K562 (cell line): ENCODE measurements around the gene RBKS. TPM values are rescaled to one million over a fixed set of nuclear protein-coding genes. Genes with fewer than 3 reads are reported as not detected.

Experiments used
- ATF6 ChIP-seq: sonication (generic); formaldehyde crosslinking; IDR thresholded peaks from 2 replicates; pipeline ENCODE4 v1.4.0; 2020; ENCODE audit warnings: mild to moderate bottlenecking, missing genetic modification reagents
- CBFA2T3 ChIP-seq: fragments of 450-650 bp; IDR thresholded peaks from 2 replicates; pipeline ENCODE4 v1.6.1; 2017
- FIP1L1 ChIP-seq: fragments of 200-400 bp; formaldehyde crosslinking; IDR thresholded peaks from 2 replicates; pipeline ENCODE4 v1.6.1; 2018; ENCODE audit warnings: mild to moderate bottlenecking, low read depth, low read length; ENCODE audit not compliant: poor library complexity, severe bottlenecking
- GABPA ChIP-seq: fragments of 200-800 bp; sonication (Bioruptor generic); conservative IDR thresholded peaks from 2 replicates; pipeline ENCODE4 v1.6.1; 2016; ENCODE audit warnings: low read depth, missing genetic modification characterization, missing compliant biosample characterization
- NEUROD1 ChIP-seq: fragments of 150-350 bp; IDR thresholded peaks from 2 replicates; pipeline ENCODE4 v1.6.1; 2014; ENCODE audit warnings: borderline replicate concordance, low read length, low read depth; ENCODE audit not compliant: partially characterized antibody
- NFIX ChIP-seq: fragments of 250-450 bp; sonication (Bioruptor Pico); IDR thresholded peaks from 2 replicates; pipeline ENCODE4 v1.4.0; 2020; ENCODE audit warnings: low read depth, mild to moderate bottlenecking, moderate library complexity
- PRMT5 ChIP-seq: sonication (generic); formaldehyde crosslinking; IDR thresholded peaks from 2 replicates; pipeline ENCODE4 v1.5.0; 2020; ENCODE audit warnings: missing genetic modification reagents
- RBM17 ChIP-seq: fragments of 200-400 bp; formaldehyde crosslinking; IDR thresholded peaks from 2 replicates; pipeline ENCODE4 v1.6.1; 2017; ENCODE audit warnings: low read depth, mild to moderate bottlenecking, low read length, borderline replicate concordance
- REST ChIP-seq, 2 experiments: fragments of 450-650 bp; formaldehyde crosslinking in 1 of 2; IDR thresholded peaks; 2 replicates each; pipeline versions ENCODE4 v1.4.0 to v1.6.1; 2014 to 2020; ENCODE audit warnings: mild to moderate bottlenecking in 2 of 2, borderline replicate concordance in 1 of 2, low read depth in 1 of 2
- SMARCA4 ChIP-seq: fragments of 450-650 bp; IDR thresholded peaks from 2 replicates; pipeline ENCODE4 v1.6.1; 2016
- STAT6 ChIP-seq: sonication (generic); formaldehyde crosslinking; IDR thresholded peaks from 2 replicates; pipeline ENCODE4 v1.8.1; 2023; ENCODE audit warnings: mild to moderate bottlenecking, missing genetic modification reagents
- TAL1 ChIP-seq: fragments of 450-650 bp; IDR thresholded peaks from 2 replicates; pipeline ENCODE4 v1.6.1; 2016; ENCODE audit warnings: mild to moderate bottlenecking
- ZNF3 ChIP-seq: fragments of 250-450 bp; sonication (Bioruptor Pico); IDR thresholded peaks from 2 replicates; pipeline ENCODE4 v1.5.0; 2021; ENCODE audit warnings: mild to moderate bottlenecking, moderate library complexity
- ZNF699 ChIP-seq: fragments of 250-450 bp; sonication (Bioruptor Pico); IDR thresholded peaks from 2 replicates; pipeline ENCODE4 v1.8.0; 2021; ENCODE audit warnings: mild to moderate bottlenecking, moderate library complexity; ENCODE audit not compliant: insufficient replicate concordance
- ZSCAN29 ChIP-seq: fragments of 450-650 bp; IDR thresholded peaks from 2 replicates; pipeline ENCODE4 v1.6.1; 2017
- polyA plus RNA-seq, 8 experiments: library from polyadenylated mRNA; depleted of rRNA in 4 of 8; stranded (reverse) in 5 of 8; unstranded in 3 of 8; fragments of >200 nt; fragmentation: Nextera tagmentation in 2 of 8; fragmentation: Illumina TruSeq in 1 of 8; extraction: Ambion mirVana in 2 of 8; extraction: Trizol in 1 of 8; gene quantifications; 2 replicates each; pipeline versions ENCODE4 v1.2.1 to v1.2.3, GENCODE V29; 2011 to 2014; ENCODE audit warnings: inconsistent platforms in 1 of 8, missing spikeins in 1 of 8
- total RNA-seq, 7 experiments: library from RNA; depleted of rRNA in 6 of 7; stranded (reverse); fragments of >200 nt in 6 of 7; fragmentation: Illumina TruSeq in 2 of 7; extraction: Trizol in 2 of 7; gene quantifications; 2 replicates each; pipeline versions ENCODE4 v1.2.1 to v1.2.3, GENCODE V29; 2011 to 2021; ENCODE audit warnings: low replicate concordance in 1 of 7

RBKS gene
- total and polyA plus RNA-seq, 9 of the 15 experiments (the other 6 are each of a cell fraction or from before 2014, with no cell fraction given): 0.06 to 0.39 (median 0.19) TPM

- no peak for TF ChIP-seq ZNF699
- no peak for TF ChIP-seq TAL1
- TF ChIP-seq PRMT5 (CRISPR knock-in tag): no peak
- no peak for TF ChIP-seq ZNF3 (CRISPR knock-in tag)
- TF ChIP-seq REST (IDR thresholded peaks at IDR 0.05; ENCODE audit: borderline replicate concordance): peak; percentile 50; the same call in 1 of the 2 replicates
- peak; percentile 82; the same call in 1 of the 2 replicates for TF ChIP-seq REST (CRISPR knock-in tag; IDR thresholded peaks at IDR 0.05; ENCODE audit: low read depth)
- no peak for TF ChIP-seq STAT6 (CRISPR knock-in tag)
- TF ChIP-seq NEUROD1: peak; percentile 76
- TF ChIP-seq ATF6: no peak
- no peak for TF ChIP-seq NFIX
- TF ChIP-seq FIP1L1: peak; percentile 89
- TF ChIP-seq SMARCA4: no peak; the same call in 1 of the 2 replicates
- TF ChIP-seq ZSCAN29: no peak
- no peak for TF ChIP-seq RBM17
- TF ChIP-seq GABPA (tag): no peak
- TF ChIP-seq CBFA2T3: peak; percentile 29
Measured at GRCh38 chr2:27890146-27890923, at the start of gene RBKS, which contains the start of gene BABAM2 (continued).
